HL-60 (cell line): ENCODE data around the gene HEATR9.

Source experiments
- DNase-seq, 2 experiments: peaks; one replicate each; pipeline ENCODE4 v3.0.0-alpha.2; 2010 to 2020; ENCODE audit warnings: low read depth in 1 of 2, low spot score in 1 of 2
- H3K27ac ChIP-seq: fragments of 250-450 bp; sonication (Bioruptor Pico); replicated peaks from 2 replicates; pipeline ENCODE4 v1.5.1; 2020; ENCODE audit warnings: mild to moderate bottlenecking, moderate library complexity
- H3K27me3 ChIP-seq: fragments of 250-450 bp; sonication (Bioruptor Pico); 2 replicates; pipeline ENCODE4 v1.5.1; 2021; ENCODE audit warnings: mild to moderate bottlenecking, moderate library complexity; ENCODE audit not compliant: insufficient read depth, poor library complexity, severe bottlenecking
- H3K4me3 ChIP-seq: replicated peaks from 2 replicates; pipeline ENCODE4 v1.5.1; 2011; ENCODE audit warnings: mild to moderate bottlenecking, control low read depth, low read length; ENCODE audit not compliant: insufficient read depth
- GABPA ChIP-seq: IDR thresholded peaks from 2 replicates; pipeline ENCODE4 v1.6.1; 2012; ENCODE audit warnings: low read depth
- POLR2AphosphoS5 ChIP-seq: IDR thresholded peaks from 2 replicates; pipeline ENCODE4 v1.6.1; 2012; ENCODE audit warnings: low read depth
- SPI1 ChIP-seq: IDR thresholded peaks from 2 replicates; pipeline ENCODE4 v1.6.1; 2012; ENCODE audit warnings: low read depth, mild to moderate bottlenecking, borderline replicate concordance
- long read RNA-seq: library from polyadenylated mRNA; unstranded; transcript quantifications from one replicate; pipeline ENCODE4 v2.0.0, GENCODE V29; 2020
- TF ChIP-seq, protein P1 (sequence below): IDR thresholded peaks from one replicate; pipeline ENCODE4 v1.5.1; 2011; ENCODE audit warnings: low read length, control low read depth, inconsistent platforms; ENCODE audit not compliant: insufficient read depth
- TF ChIP-seq, protein P2 (sequence below): IDR thresholded peaks from 2 replicates; pipeline ENCODE4 v1.6.1; 2012; ENCODE audit warnings: low read depth; ENCODE audit not compliant: insufficient replicate concordance

The HEATR9 gene
- long read RNA-seq, result 0 reads

- Histone ChIP-seq H3K27ac (no peak within 1 kb of the TSS), H3K27me3 (no peaks in the 10 kb centered on the region), H3K4me3 (no peak within 1 kb of the TSS)
- DNase-seq, result no peak
- TF ChIP-seq POLR2AphosphoS5 (no peak), GABPA (no peak), SPI1 (no peak)
- TF ChIP-seq, protein P1, sequence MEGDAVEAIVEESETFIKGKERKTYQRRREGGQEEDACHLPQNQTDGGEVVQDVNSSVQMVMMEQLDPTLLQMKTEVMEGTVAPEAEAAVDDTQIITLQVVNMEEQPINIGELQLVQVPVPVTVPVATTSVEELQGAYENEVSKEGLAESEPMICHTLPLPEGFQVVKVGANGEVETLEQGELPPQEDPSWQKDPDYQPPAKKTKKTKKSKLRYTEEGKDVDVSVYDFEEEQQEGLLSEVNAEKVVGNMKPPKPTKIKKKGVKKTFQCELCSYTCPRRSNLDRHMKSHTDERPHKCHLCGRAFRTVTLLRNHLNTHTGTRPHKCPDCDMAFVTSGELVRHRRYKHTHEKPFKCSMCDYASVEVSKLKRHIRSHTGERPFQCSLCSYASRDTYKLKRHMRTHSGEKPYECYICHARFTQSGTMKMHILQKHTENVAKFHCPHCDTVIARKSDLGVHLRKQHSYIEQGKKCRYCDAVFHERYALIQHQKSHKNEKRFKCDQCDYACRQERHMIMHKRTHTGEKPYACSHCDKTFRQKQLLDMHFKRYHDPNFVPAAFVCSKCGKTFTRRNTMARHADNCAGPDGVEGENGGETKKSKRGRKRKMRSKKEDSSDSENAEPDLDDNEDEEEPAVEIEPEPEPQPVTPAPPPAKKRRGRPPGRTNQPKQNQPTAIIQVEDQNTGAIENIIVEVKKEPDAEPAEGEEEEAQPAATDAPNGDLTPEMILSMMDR, result no peak
- TF ChIP-seq, protein P2, sequence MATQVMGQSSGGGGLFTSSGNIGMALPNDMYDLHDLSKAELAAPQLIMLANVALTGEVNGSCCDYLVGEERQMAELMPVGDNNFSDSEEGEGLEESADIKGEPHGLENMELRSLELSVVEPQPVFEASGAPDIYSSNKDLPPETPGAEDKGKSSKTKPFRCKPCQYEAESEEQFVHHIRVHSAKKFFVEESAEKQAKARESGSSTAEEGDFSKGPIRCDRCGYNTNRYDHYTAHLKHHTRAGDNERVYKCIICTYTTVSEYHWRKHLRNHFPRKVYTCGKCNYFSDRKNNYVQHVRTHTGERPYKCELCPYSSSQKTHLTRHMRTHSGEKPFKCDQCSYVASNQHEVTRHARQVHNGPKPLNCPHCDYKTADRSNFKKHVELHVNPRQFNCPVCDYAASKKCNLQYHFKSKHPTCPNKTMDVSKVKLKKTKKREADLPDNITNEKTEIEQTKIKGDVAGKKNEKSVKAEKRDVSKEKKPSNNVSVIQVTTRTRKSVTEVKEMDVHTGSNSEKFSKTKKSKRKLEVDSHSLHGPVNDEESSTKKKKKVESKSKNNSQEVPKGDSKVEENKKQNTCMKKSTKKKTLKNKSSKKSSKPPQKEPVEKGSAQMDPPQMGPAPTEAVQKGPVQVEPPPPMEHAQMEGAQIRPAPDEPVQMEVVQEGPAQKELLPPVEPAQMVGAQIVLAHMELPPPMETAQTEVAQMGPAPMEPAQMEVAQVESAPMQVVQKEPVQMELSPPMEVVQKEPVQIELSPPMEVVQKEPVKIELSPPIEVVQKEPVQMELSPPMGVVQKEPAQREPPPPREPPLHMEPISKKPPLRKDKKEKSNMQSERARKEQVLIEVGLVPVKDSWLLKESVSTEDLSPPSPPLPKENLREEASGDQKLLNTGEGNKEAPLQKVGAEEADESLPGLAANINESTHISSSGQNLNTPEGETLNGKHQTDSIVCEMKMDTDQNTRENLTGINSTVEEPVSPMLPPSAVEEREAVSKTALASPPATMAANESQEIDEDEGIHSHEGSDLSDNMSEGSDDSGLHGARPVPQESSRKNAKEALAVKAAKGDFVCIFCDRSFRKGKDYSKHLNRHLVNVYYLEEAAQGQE, result no peak
Measured at GRCh38 chr17:35868737-35869136, at the start of gene HEATR9. TSS of gene HEATR9 (minus strand) at chr17:35868891. CDS start at chr17:35868742, 149 bp downstream.

- H3K27me3 ChIP-seq, result no peaks in the 10 kb centered on the region
- TF ChIP-seq POLR2AphosphoS5, result no peak
- no peak for TF ChIP-seq GABPA
- no peak for TF ChIP-seq SPI1
- H3K4me3 ChIP-seq, result no peak overlapping the region
- no peak for DNase-seq
- H3K27ac ChIP-seq, result no peak overlapping the region
Measured at GRCh38 chr17:35917519-35918213, 49.0 kb upstream of the HEATR9 start.

DNA sequence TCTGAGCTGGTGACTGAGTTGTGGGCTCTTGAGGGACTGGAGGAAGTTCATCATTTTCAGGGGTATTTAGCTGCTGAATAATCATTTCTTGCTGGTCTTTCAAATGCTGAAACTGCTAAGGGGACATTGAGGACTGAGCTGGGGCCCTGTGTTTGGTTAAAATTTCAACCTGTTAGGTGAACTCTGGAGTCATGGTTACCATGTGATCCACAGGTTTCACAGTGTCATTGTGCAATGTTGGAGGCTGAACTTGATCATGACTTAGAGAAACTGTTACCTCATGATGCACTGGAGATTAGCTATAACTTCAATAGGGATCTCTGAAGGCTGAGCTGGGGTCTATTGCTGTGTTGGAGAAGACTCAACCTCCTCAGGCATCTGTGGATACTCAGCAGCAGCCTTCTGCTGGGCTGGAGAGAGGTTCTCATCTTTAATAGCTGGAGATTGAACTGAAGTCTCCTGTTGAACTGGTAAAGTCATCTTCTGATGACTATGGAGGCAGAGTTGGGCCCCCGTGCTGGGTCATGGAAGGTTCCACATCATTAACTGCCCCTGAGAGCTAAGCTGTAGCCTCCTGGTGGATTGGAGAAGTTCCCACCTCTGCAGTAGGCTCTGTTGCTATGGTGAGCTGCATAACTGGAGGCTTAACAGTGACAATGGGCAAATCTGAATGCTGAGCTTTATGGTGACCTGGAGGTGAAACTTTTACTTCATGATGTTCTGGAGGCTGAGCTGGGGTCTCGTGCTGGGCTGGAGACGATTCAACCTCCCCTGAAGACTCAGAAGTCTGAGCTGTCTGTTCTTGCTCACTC is 46.7 kb upstream of the HEATR9 start:
- DNase-seq, result peak; percentile 23 to 26
- Histone ChIP-seq H3K4me3 (no peak overlapping the region), H3K27me3 (no peaks in the 10 kb centered on the region), H3K27ac (no peak overlapping the region)
- TF ChIP-seq, protein P2, result no peak
- TF ChIP-seq SPI1, result no peak
- no peak for TF ChIP-seq POLR2AphosphoS5
- TF ChIP-seq, protein P1, result no peak
- TF ChIP-seq GABPA, result no peak

GRCh38 chr17:35914354-35914753 is 45.7 kb upstream of the HEATR9 start:
- H3K27me3 ChIP-seq, result no peaks in the 10 kb centered on the region
- DNase-seq, result no peak
- no peak overlapping the region for H3K27ac ChIP-seq
- TF ChIP-seq, protein P1, result no peak
- TF ChIP-seq SPI1 (no peak), GABPA (no peak), POLR2AphosphoS5 (no peak)
- TF ChIP-seq, protein P2, result no peak
- no peak overlapping the region for H3K4me3 ChIP-seq
